IMR-90 (cell line): ENCODE measurements around the gene SLC50A1. TPM values are rescaled to one million over a fixed set of nuclear protein-coding genes. Genes with fewer than 3 reads are reported as not detected.
A peak's percentile ranks its signal among the peaks of the same experiment; 100 is the strongest.

Experiments
- ATAC-seq: fragments of 200-7000 bp; cut with Tn5 transposase; 2 replicates; pipeline ENCODE4 v1.9.1; 2020; ENCODE audit warnings: low read depth, mild to moderate bottlenecking, moderate library complexity
- BruUV-seq: library from RNA; stranded (reverse); fragments of 400-500 nt; replicated peaks from 2 replicates; lab custom pipeline; 2021; lab: Mats Ljungman, UMichigan
- CTCF ChIA-PET: fragments of 300-600 bp; formaldehyde crosslinking; extraction: SDS; loops from one replicate; lab custom pipeline; 2021; ENCODE audit warnings: antibody characterized with exemption; lab: Yijun Ruan, JAX
- POLR2A ChIA-PET: fragments of 300-600 bp; sonication (Branson Sonifier 250); formaldehyde crosslinking; loops from one replicate; lab custom pipeline; 2022; ENCODE audit warnings: antibody characterized with exemption; ENCODE audit not compliant: unreplicated experiment; lab: Charles Lee
- DNase-seq: peaks from one replicate; pipeline ENCODE4 v3.0.0; 2013
- H2AFZ ChIP-seq: replicated peaks from 2 replicates; pipeline ENCODE3; 2013; ENCODE audit warnings: low read length, mild to moderate bottlenecking; ENCODE audit not compliant: poor library complexity
- H2AK5ac ChIP-seq: 2 replicates; pipeline ENCODE4 v1.6.1; 2013; ENCODE audit warnings: low read depth, low read length, inconsistent platforms
- H2AK9ac ChIP-seq: replicated peaks from 2 replicates; pipeline ENCODE3; 2013; ENCODE audit warnings: mild to moderate bottlenecking, low read depth, low read length, moderate library complexity; ENCODE audit not compliant: poor library complexity
- H2BK120ac ChIP-seq: 2 replicates; pipeline ENCODE4 v1.6.1; 2013; ENCODE audit warnings: low read depth, low read length, inconsistent platforms
- H2BK15ac ChIP-seq: 3 replicates; pipeline ENCODE4 v1.6.1; 2013; ENCODE audit warnings: low read depth, low read length, inconsistent platforms
- H2BK20ac ChIP-seq: 2 replicates; pipeline ENCODE4 v1.6.1; 2013; ENCODE audit warnings: low read depth, mild to moderate bottlenecking, inconsistent platforms, low read length, moderate library complexity
- H2BK5ac ChIP-seq: 2 replicates; pipeline ENCODE4 v1.6.1; 2013; ENCODE audit warnings: mild to moderate bottlenecking, low read depth, low read length, inconsistent platforms; ENCODE audit not compliant: poor library complexity, severe bottlenecking
- H3K14ac ChIP-seq: replicated peaks from 2 replicates; pipeline ENCODE4 v1.6.1; 2013; ENCODE audit warnings: low read depth, low read length, inconsistent platforms
- H3K18ac ChIP-seq: 2 replicates; pipeline ENCODE4 v1.6.1; 2013; ENCODE audit warnings: low read depth, low read length, control low read depth
- H3K23ac ChIP-seq: 2 replicates; pipeline ENCODE4 v1.6.1; 2013; ENCODE audit warnings: low read depth, low read length, inconsistent platforms
- H3K27ac ChIP-seq: 2 replicates; pipeline ENCODE4 v1.5.1; 2013; ENCODE audit warnings: mild to moderate bottlenecking, control low read depth, low read length; ENCODE audit not compliant: insufficient read depth
- H3K27me3 ChIP-seq: 2 replicates; pipeline ENCODE4 v1.6.1; 2013; ENCODE audit warnings: low read length; ENCODE audit not compliant: control insufficient read depth, insufficient read depth
- H3K36me3 ChIP-seq: 2 replicates; pipeline ENCODE4 v1.6.1; 2013; ENCODE audit warnings: low read length, mixed read lengths; ENCODE audit not compliant: control insufficient read depth, insufficient read depth
- H3K4ac ChIP-seq: 2 replicates; pipeline ENCODE4 v1.6.1; 2013; ENCODE audit warnings: low read depth, low read length, inconsistent platforms
- H3K4me1 ChIP-seq: 2 replicates; pipeline ENCODE4 v1.6.1; 2013; ENCODE audit warnings: low read length, mixed read lengths; ENCODE audit not compliant: control insufficient read depth, insufficient read depth
- H3K4me2 ChIP-seq: 2 replicates; pipeline ENCODE4 v1.6.1; 2013; ENCODE audit warnings: low read depth, mild to moderate bottlenecking, control low read depth, low read length, moderate library complexity
- H3K4me3 ChIP-seq: 2 replicates; pipeline ENCODE4 v1.5.1; 2013; ENCODE audit warnings: low read depth, mild to moderate bottlenecking, control low read depth, low read length, moderate library complexity; ENCODE audit not compliant: insufficient read depth
- H3K56ac ChIP-seq: 2 replicates; pipeline ENCODE4 v1.6.1; 2013; ENCODE audit warnings: low read length, inconsistent platforms; ENCODE audit not compliant: insufficient read depth; ENCODE audit errors: extremely low read depth
- H3K79me1 ChIP-seq, 2 experiments: 2 replicates each; pipeline ENCODE4 v1.6.1; 2013; ENCODE audit warnings: low read length in 2 of 2, inconsistent platforms in 1 of 2, low read depth in 1 of 2
- H3K9ac ChIP-seq: 2 replicates; pipeline ENCODE4 v1.6.1; 2013; ENCODE audit warnings: low read depth, low read length, control low read depth
- H3K9me1 ChIP-seq: 2 replicates; pipeline ENCODE4 v1.6.1; 2013; ENCODE audit warnings: low read length, inconsistent platforms; ENCODE audit not compliant: insufficient read depth
- H3K9me3 ChIP-seq: 2 replicates; pipeline ENCODE4 v1.6.1; 2013; ENCODE audit warnings: low read length; ENCODE audit not compliant: control insufficient read depth, insufficient read depth
- H4K20me1 ChIP-seq: 2 replicates; pipeline ENCODE4 v1.6.1; 2013; ENCODE audit warnings: low read length, inconsistent platforms; ENCODE audit not compliant: insufficient read depth
- H4K5ac ChIP-seq: 2 replicates; pipeline ENCODE4 v1.6.1; 2013; ENCODE audit warnings: mild to moderate bottlenecking, low read depth, low read length, control low read depth
- H4K8ac ChIP-seq, 2 experiments: 2 replicates each; pipeline ENCODE4 v1.6.1; 2013; ENCODE audit warnings: low read depth in 2 of 2, low read length in 2 of 2, control low read depth in 1 of 2, inconsistent platforms in 1 of 2
- H4K91ac ChIP-seq: 2 replicates; pipeline ENCODE4 v1.6.1; 2013; ENCODE audit warnings: low read depth, low read length, inconsistent platforms; ENCODE audit not compliant: insufficient read depth
- BHLHE40 ChIP-seq: fragments of 150-350 bp; IDR thresholded peaks from 2 replicates; pipeline ENCODE4 v1.6.1; 2016; ENCODE audit warnings: mild to moderate bottlenecking, low read depth, low read length
- CEBPB ChIP-seq: IDR thresholded peaks from 2 replicates; pipeline ENCODE4 v1.6.1; 2012; ENCODE audit warnings: low read depth, low read length, improper control_type of control experiment
- ELK1 ChIP-seq: fragments of 150-350 bp; IDR thresholded peaks from 2 replicates; pipeline ENCODE4 v1.6.1; 2016; ENCODE audit warnings: low read depth, mild to moderate bottlenecking, low read length, moderate library complexity, borderline replicate concordance
- MAZ ChIP-seq: IDR thresholded peaks from 2 replicates; pipeline ENCODE4 v1.6.1; 2012; ENCODE audit warnings: low read depth, mild to moderate bottlenecking, low read length, improper control_type of control experiment, moderate library complexity, borderline replicate concordance
- MXI1 ChIP-seq: IDR thresholded peaks from 2 replicates; pipeline ENCODE4 v1.6.1; 2012; ENCODE audit warnings: low read depth, mild to moderate bottlenecking, low read length, moderate library complexity, borderline replicate concordance
- POLR2A ChIP-seq: IDR thresholded peaks from 2 replicates; pipeline ENCODE4 v1.6.1; 2012; ENCODE audit warnings: mild to moderate bottlenecking, low read depth, low read length
- RAD21 ChIP-seq: IDR thresholded peaks from 2 replicates; pipeline ENCODE4 v1.6.1; 2012; ENCODE audit warnings: low read length, improper control_type of control experiment
- SMC3 ChIP-seq: fragments of 150-350 bp; IDR thresholded peaks from 2 replicates; pipeline ENCODE4 v1.6.1; 2016; ENCODE audit warnings: low read depth, mild to moderate bottlenecking, antibody characterized with exemption, low read length, moderate library complexity
- WGBS, 2 experiments: methylation state at CpG; one replicate each; pipeline versions ENCODE4 v1.1.5 to v1.1.7; 2013; ENCODE audit warnings: missing lambda C conversion rate in 2 of 2; ENCODE audit not compliant: insufficient read length in 1 of 2; ENCODE audit errors: extremely low coverage in 2 of 2; 5-methylcytosine and 5-hydroxymethylcytosine counted together
- dilution Hi-C: fragments of 300-500 bp; cut with HindIII; formaldehyde crosslinking; loops from one replicate; pipeline ENCODE4 v1.14.3; 2018; ENCODE audit warnings: low sequenced_read_pairs; ENCODE audit not compliant: unreplicated experiment
- in situ Hi-C: fragments of 300-500 bp; cut with MboI; formaldehyde crosslinking; loops from 3 replicates; pipeline ENCODE4 v1.14.3; 2019; ENCODE audit warnings: low sequenced_read_pairs, inconsistent platforms, mixed read lengths
- intact Hi-C: fragments of 100-400 bp; cut with micrococcal nuclease; formaldehyde crosslinking; loops from 2 replicates; pipeline ENCODE4 v1.10.0; 2022
- polyA plus RNA-seq, 3 experiments: library from polyadenylated mRNA; depleted of rRNA; stranded (reverse); fragments of >200 nt; gene quantifications; 2 replicates each; pipeline ENCODE4 v1.2.3, GENCODE V29; 2012; ENCODE audit warnings: low replicate concordance in 1 of 3
- total RNA-seq: library from RNA; depleted of rRNA; stranded (reverse); fragments of >200 nt; gene quantifications from 2 replicates; pipeline ENCODE4 v1.2.3, GENCODE V29; 2012
- TF ChIP-seq, protein P1 (sequence below): conservative IDR thresholded peaks from 2 replicates; pipeline ENCODE4 v1.5.1; 2012; ENCODE audit warnings: mild to moderate bottlenecking, low read depth, low read length, improper control_type of control experiment

Gene SLC50A1
- total and polyA plus RNA-seq, 2 of the 4 experiments (the other 2 are of a cell fraction) = 20.6 to 20.8 TPM

GRCh38 chr1:155139895-155140629 lies 4.4 kb downstream of the SLC50A1 start, which contains the start of gene DPM3:
Gene DPM3, minus strand, starts transcription at chr1:155140531. Its CDS starts 291 bp downstream, at chr1:155140240.
- Histone ChIP-seq H4K8ac (peak within 1 kb of the TSS; percentile 77 to 97), H3K4ac (peak within 1 kb of the TSS; percentile 61), H4K20me1 (no peaks in the 10 kb centered on the region), H2BK120ac (no peak within 1 kb of the TSS), H3K14ac (peak within 1 kb of the TSS; percentile 72), H2BK5ac (peak within 1 kb of the TSS; percentile 80), H3K36me3 (peaks cover 3% of the 10 kb centered on the region; the same call in 1 of the 2 replicates), H4K5ac (peak within 1 kb of the TSS; percentile 96), H3K4me3 (peak within 1 kb of the TSS; percentile 79), H3K27me3 (peaks cover 3% of the 10 kb centered on the region; the same call in 1 of the 2 replicates), H3K9me1 (peaks cover 12% of the 10 kb centered on the region; the same call in 1 of the 2 replicates), H2BK15ac (no peak within 1 kb of the TSS), H3K56ac (peak within 1 kb of the TSS; percentile 81), H2AFZ (peak within 1 kb of the TSS; percentile 100), H4K91ac (peak within 1 kb of the TSS; percentile 83), H2AK9ac (peak within 1 kb of the TSS; percentile 96), H3K79me1 (peaks cover 23 to 39% of the 10 kb centered on the region in 2 experiments), H3K4me1 (peaks cover 4% of the 10 kb centered on the region; the same call in 1 of the 2 replicates), H3K27ac (peak within 1 kb of the TSS; percentile 83), H2AK5ac (peak within 1 kb of the TSS; percentile 91), H3K18ac (no peak within 1 kb of the TSS), H3K23ac (peak within 1 kb of the TSS; percentile 57), H3K4me2 (peak within 1 kb of the TSS; percentile 92), H3K9ac (peak within 1 kb of the TSS; percentile 94), H2BK20ac (no peak within 1 kb of the TSS), H3K9me3 (no peaks in the 10 kb centered on the region)
- intact Hi-C loops (no loop called here), in situ Hi-C loops (no loop called here), dilution Hi-C loops (no loop called here)
- ChIA-PET CTCF (no interaction called here), POLR2A (interaction anchor here (0.6 kb wide), 2 partner anchors 428 to 1314 kb away, joined by 4 read pairs; no protein-coding TSS in a partner anchor)
- TF ChIP-seq, protein P1, sequence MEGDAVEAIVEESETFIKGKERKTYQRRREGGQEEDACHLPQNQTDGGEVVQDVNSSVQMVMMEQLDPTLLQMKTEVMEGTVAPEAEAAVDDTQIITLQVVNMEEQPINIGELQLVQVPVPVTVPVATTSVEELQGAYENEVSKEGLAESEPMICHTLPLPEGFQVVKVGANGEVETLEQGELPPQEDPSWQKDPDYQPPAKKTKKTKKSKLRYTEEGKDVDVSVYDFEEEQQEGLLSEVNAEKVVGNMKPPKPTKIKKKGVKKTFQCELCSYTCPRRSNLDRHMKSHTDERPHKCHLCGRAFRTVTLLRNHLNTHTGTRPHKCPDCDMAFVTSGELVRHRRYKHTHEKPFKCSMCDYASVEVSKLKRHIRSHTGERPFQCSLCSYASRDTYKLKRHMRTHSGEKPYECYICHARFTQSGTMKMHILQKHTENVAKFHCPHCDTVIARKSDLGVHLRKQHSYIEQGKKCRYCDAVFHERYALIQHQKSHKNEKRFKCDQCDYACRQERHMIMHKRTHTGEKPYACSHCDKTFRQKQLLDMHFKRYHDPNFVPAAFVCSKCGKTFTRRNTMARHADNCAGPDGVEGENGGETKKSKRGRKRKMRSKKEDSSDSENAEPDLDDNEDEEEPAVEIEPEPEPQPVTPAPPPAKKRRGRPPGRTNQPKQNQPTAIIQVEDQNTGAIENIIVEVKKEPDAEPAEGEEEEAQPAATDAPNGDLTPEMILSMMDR = no peak
- no peak for TF ChIP-seq MXI1
- no peak for TF ChIP-seq SMC3
- TF ChIP-seq ELK1 = no peak
- TF ChIP-seq RAD21 = no peak; the same call in 1 of the 2 replicates
- TF ChIP-seq CEBPB = no peak
- peak; percentile 27; the same call in 1 of the 2 replicates for TF ChIP-seq MAZ
- TF ChIP-seq POLR2A = peak; percentile 42; the same call in 1 of the 2 replicates
- peak; percentile 42; the same call in 1 of the 2 replicates for TF ChIP-seq BHLHE40
- BruUV-seq = TSS peak; percentile 82
- 0% methylated on average over 26 of the region's 42 CpGs; no CpG with 5 or more reads in 1 of the 2 experiments for WGBS, 2 experiments
- ATAC-seq (peak; percentile 69), DNase-seq (peak; percentile 72)
